SK-N-SH (cell line): ENCODE measurements around the gene RETREG2. TPM values are rescaled to one million over a fixed set of nuclear protein-coding genes. Genes with fewer than 3 reads are reported as not detected.

Experiments used
- CTCF ChIA-PET: fragments of 300-600, 350-600 bp; formaldehyde crosslinking; extraction: SDS; loops from one replicate; lab custom pipeline; 2021; lab: Yijun Ruan, JAX
- POLR2A ChIA-PET: fragments of 350-600 bp; sonication (Branson Sonifier 250); formaldehyde crosslinking; extraction: SDS; loops from one replicate; lab custom pipeline; 2020; ENCODE audit warnings: antibody characterized with exemption, inconsistent platforms; lab: Yijun Ruan, JAX
- DNase-seq: peaks from one replicate; pipeline ENCODE4 v3.0.0; 2012
- H2AFZ ChIP-seq: fragments of 200-600 bp; sonication (generic); 2 replicates; pipeline ENCODE4 v1.8.1; 2016; ENCODE audit warnings: antibody characterized with exemption, mild to moderate bottlenecking, low read depth
- H3F3A ChIP-seq: fragments of 200-600 bp; sonication (generic); replicated peaks from 2 replicates; pipeline ENCODE3; 2016; ENCODE audit warnings: antibody characterized with exemption, mild to moderate bottlenecking; ENCODE audit not compliant: insufficient read depth
- H3K27ac ChIP-seq, 2 experiments: fragments of 200-500 bp in 1 of 2; fragments of 200-600 bp in 1 of 2; sonication (Bioruptor generic) in 1 of 2; sonication (generic), shearing (Covaris generic) in 1 of 2; 2 replicates each; pipeline versions ENCODE4 v1.5.1 to v1.6.1; 2014 to 2016; ENCODE audit warnings: low read depth in 2 of 2, inconsistent platforms in 1 of 2, low read length in 1 of 2, mild to moderate bottlenecking in 1 of 2, mixed read lengths in 1 of 2
- H3K27me3 ChIP-seq: fragments of 200-600 bp; sonication (generic), shearing (Covaris generic); 2 replicates; pipeline ENCODE4 v1.6.1; 2016; ENCODE audit warnings: mixed run types; ENCODE audit not compliant: insufficient read depth
- H3K36me3 ChIP-seq, 2 experiments: fragments of 200-500 bp in 1 of 2; fragments of 200-600 bp in 1 of 2; sonication (Bioruptor generic) in 1 of 2; sonication (generic) in 1 of 2; replicated peaks in 1 of 2; 2 replicates each; pipeline versions ENCODE3 to v1.5.1; 2014 to 2016; ENCODE audit warnings: low read length in 1 of 2, mild to moderate bottlenecking in 1 of 2; ENCODE audit not compliant: insufficient read depth in 2 of 2, control insufficient read depth in 1 of 2
- H3K4me1 ChIP-seq, 2 experiments: fragments of 200-500 bp in 1 of 2; fragments of 200-600 bp in 1 of 2; sonication (Bioruptor generic) in 1 of 2; sonication (generic), shearing (Covaris generic) in 1 of 2; 2 replicates each; pipeline versions ENCODE4 v1.5.1 to v1.6.1; 2014 to 2016; ENCODE audit warnings: low read depth in 1 of 2, low read length in 1 of 2, mixed run types in 1 of 2; ENCODE audit not compliant: insufficient read depth in 2 of 2, control insufficient read depth in 1 of 2
- H3K4me2 ChIP-seq: fragments of 200-600 bp; sonication (generic), shearing (Covaris generic); 2 replicates; pipeline ENCODE4 v1.6.1; 2017; ENCODE audit warnings: mixed run types
- H3K4me3 ChIP-seq, 2 experiments: fragments of 200-500 bp in 1 of 2; fragments of 200-600 bp in 1 of 2; sonication (Bioruptor generic) in 1 of 2; sonication (generic), shearing (Covaris generic) in 1 of 2; 2 replicates each; pipeline versions ENCODE4 v1.5.1 to v1.8.1; 2014 to 2016; ENCODE audit warnings: low read depth in 2 of 2, inconsistent platforms in 1 of 2, low read length in 1 of 2, mild to moderate bottlenecking in 1 of 2, mixed read lengths in 1 of 2, moderate library complexity in 1 of 2
- H3K79me2 ChIP-seq: fragments of 200-600 bp; sonication (generic); 2 replicates; pipeline ENCODE4 v1.8.1; 2017; ENCODE audit warnings: mild to moderate bottlenecking; ENCODE audit not compliant: insufficient read depth
- H3K9ac ChIP-seq: fragments of 200-600 bp; sonication (generic); 2 replicates; pipeline ENCODE4 v1.6.1; 2017; ENCODE audit warnings: mixed run types
- H3K9me2 ChIP-seq: fragments of 200-600 bp; sonication (generic); 2 replicates; pipeline ENCODE4 v1.6.1; 2017; ENCODE audit warnings: mixed run types
- H3K9me3 ChIP-seq: fragments of 200-600 bp; sonication (generic); 2 replicates; pipeline ENCODE4 v1.6.1; 2017; ENCODE audit warnings: mixed run types, mild to moderate bottlenecking, moderate library complexity
- H4K20me1 ChIP-seq: fragments of 200-600 bp; sonication (generic); 2 replicates; pipeline ENCODE4 v1.6.1; 2017; ENCODE audit warnings: mild to moderate bottlenecking, mixed run types; ENCODE audit not compliant: insufficient read depth
- ELF1 ChIP-seq: IDR thresholded peaks from 2 replicates; pipeline ENCODE4 v1.4.0; 2012
- EP300 ChIP-seq, 2 experiments: IDR thresholded peaks; 2 replicates each; pipeline versions ENCODE4 v1.4.0 to v1.6.1; 2012; ENCODE audit warnings: borderline replicate concordance in 1 of 2, low read depth in 1 of 2, low read length in 1 of 2
- EZH2phosphoT487 ChIP-seq: fragments of 200-600 bp; sonication (generic); IDR thresholded peaks from 2 replicates; pipeline ENCODE4 v1.6.1; 2017; ENCODE audit warnings: low read depth, mixed run types, mild to moderate bottlenecking, antibody characterized with exemption, moderate library complexity, borderline replicate concordance
- FOSL2 ChIP-seq: IDR thresholded peaks from 2 replicates; pipeline ENCODE4 v1.4.0; 2012; ENCODE audit warnings: low read depth, mild to moderate bottlenecking, moderate library complexity, borderline replicate concordance
- FOXJ3 ChIP-seq: sonication (generic); formaldehyde crosslinking; IDR thresholded peaks from 2 replicates; pipeline ENCODE4 v1.5.1; 2020; ENCODE audit warnings: mild to moderate bottlenecking, missing genetic modification reagents
- FOXM1 ChIP-seq: IDR thresholded peaks from 2 replicates; pipeline ENCODE4 v1.4.0; 2012; ENCODE audit warnings: low read depth, mild to moderate bottlenecking
- GABPA ChIP-seq: IDR thresholded peaks from 2 replicates; pipeline ENCODE4 v1.4.0; 2012; ENCODE audit warnings: low read depth, mild to moderate bottlenecking
- GATA2 ChIP-seq: sonication (generic); formaldehyde crosslinking; IDR thresholded peaks from 2 replicates; pipeline ENCODE4 v1.5.0; 2020; ENCODE audit warnings: mild to moderate bottlenecking, missing genetic modification reagents
- JUND ChIP-seq: IDR thresholded peaks from 2 replicates; pipeline ENCODE4 v1.4.0; 2012
- POLR2AphosphoS5 ChIP-seq: IDR thresholded peaks from 2 replicates; pipeline ENCODE4 v1.6.1; 2012; ENCODE audit warnings: low read depth, low read length
- RAD21 ChIP-seq: IDR thresholded peaks from 2 replicates; pipeline ENCODE4 v1.6.1; 2012; ENCODE audit warnings: mild to moderate bottlenecking, low read length
- RCOR1 ChIP-seq: fragments of 150-350 bp; IDR thresholded peaks from 2 replicates; pipeline ENCODE4 v1.6.1; 2017; ENCODE audit warnings: antibody characterized with exemption, low read length
- RFX5 ChIP-seq: IDR thresholded peaks from 2 replicates; pipeline ENCODE4 v1.6.1; 2012; ENCODE audit warnings: mild to moderate bottlenecking, improper control_type of control experiment, low read length
- SIN3A ChIP-seq: IDR thresholded peaks from 2 replicates; pipeline ENCODE4 v1.6.1; 2012; ENCODE audit warnings: low read depth, mild to moderate bottlenecking, low read length, moderate library complexity, borderline replicate concordance
- TAF1 ChIP-seq: IDR thresholded peaks from 2 replicates; pipeline ENCODE4 v1.6.1; 2012; ENCODE audit warnings: low read depth, mild to moderate bottlenecking, low read length, moderate library complexity, borderline replicate concordance
- WGBS: methylation state at CpG from one replicate; pipeline ENCODE4 v1.1.6; 2017; ENCODE audit warnings: low lambda C conversion rate; 5-methylcytosine and 5-hydroxymethylcytosine counted together
- polyA plus RNA-seq, 3 experiments: library from polyadenylated mRNA; depleted of rRNA; stranded (reverse); fragments of >200 nt; gene quantifications; 2 replicates each; pipeline ENCODE4 v1.2.3, GENCODE V29; 2012
- TF ChIP-seq, protein P1 (sequence below): IDR thresholded peaks from 2 replicates; pipeline ENCODE4 v1.4.0; 2012; ENCODE audit warnings: low read depth
- TF ChIP-seq, protein P2 (sequence below): IDR thresholded peaks from 2 replicates; pipeline ENCODE4; 2012
- TF ChIP-seq, protein P3 (sequence below): IDR thresholded peaks from 2 replicates; pipeline ENCODE4 v1.4.0; 2012; ENCODE audit warnings: low read depth, borderline replicate concordance
- TF ChIP-seq, protein P4 (sequence below): IDR thresholded peaks from 2 replicates; pipeline ENCODE4 v1.6.1; 2012; ENCODE audit warnings: mild to moderate bottlenecking, low read depth, low read length, moderate library complexity

The RETREG2 gene
- polyA plus RNA-seq, 1 of the 3 experiments (the other 2 are of a cell fraction): 74.6 TPM

DNA sequence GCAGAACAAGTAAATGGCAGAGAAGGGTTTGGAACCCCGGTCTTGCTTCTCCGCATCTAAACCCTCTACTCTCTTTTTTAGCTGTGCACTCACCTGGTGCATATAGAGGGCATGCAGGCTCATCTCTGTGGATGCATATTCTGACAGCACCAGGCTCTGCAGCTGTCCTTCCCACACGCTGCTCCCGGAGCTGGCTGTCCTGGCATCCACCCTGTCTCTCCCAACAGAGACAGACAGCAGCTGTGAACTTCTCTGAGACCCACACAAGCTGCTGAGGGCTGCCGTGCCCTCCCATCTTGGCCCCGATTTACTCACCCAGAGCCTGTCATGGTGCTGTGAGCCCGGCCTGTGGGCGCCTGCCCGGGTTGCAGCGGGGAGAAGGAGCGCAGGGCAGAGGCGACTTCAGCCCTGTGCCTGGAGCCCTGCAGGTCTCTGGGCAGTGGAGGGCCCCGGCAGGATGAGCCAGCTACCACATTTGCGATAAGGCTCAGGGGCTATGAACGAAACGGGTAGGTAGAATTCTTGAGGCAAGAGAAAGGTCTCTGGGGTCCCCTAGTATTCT, 44.0 kb downstream of the RETREG2 start:
- Histone ChIP-seq H2AFZ (no peak overlapping the region), H3K9ac (no peak overlapping the region), H3K4me2 (no peak overlapping the region), H3K36me3 (peaks cover 8 to 46% of the 10 kb centered on the region in 2 experiments), H3F3A (peaks cover 27% of the 10 kb centered on the region), H3K27me3 (no peaks in the 10 kb centered on the region), H3K4me1 (peaks cover 5 to 19% of the 10 kb centered on the region in 2 experiments; a peak in 3 of 4 replicates), H3K9me3 (no peaks in the 10 kb centered on the region), H4K20me1 (no peaks in the 10 kb centered on the region), H3K9me2 (no peaks in the 10 kb centered on the region), H3K27ac (no peak overlapping the region), H3K79me2 (no peaks in the 10 kb centered on the region), H3K4me3 (no peak overlapping the region)
- 92% methylated on average over 15 of the region's 16 CpGs for WGBS
- TF ChIP-seq TAF1 (no peak), FOSL2 (no peak), FOXJ3 (CRISPR knock-in tag) (no peak), RCOR1 (no peak), EZH2phosphoT487 (no peak), POLR2AphosphoS5 (no peak), GABPA (no peak), SIN3A (no peak), GATA2 (CRISPR knock-in tag) (no peak), FOXM1 (no peak), ELF1 (no peak), JUND (no peak), EP300 (IDR thresholded peaks at IDR 0.05; ENCODE audit: borderline replicate concordance in 1 of 2, low read depth in 1 of 2, low read length in 1 of 2) (no peak), RAD21 (no peak), RFX5 (no peak)
- TF ChIP-seq, protein P1, sequence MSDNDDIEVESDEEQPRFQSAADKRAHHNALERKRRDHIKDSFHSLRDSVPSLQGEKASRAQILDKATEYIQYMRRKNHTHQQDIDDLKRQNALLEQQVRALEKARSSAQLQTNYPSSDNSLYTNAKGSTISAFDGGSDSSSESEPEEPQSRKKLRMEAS: no peak
- TF ChIP-seq, protein P2, sequence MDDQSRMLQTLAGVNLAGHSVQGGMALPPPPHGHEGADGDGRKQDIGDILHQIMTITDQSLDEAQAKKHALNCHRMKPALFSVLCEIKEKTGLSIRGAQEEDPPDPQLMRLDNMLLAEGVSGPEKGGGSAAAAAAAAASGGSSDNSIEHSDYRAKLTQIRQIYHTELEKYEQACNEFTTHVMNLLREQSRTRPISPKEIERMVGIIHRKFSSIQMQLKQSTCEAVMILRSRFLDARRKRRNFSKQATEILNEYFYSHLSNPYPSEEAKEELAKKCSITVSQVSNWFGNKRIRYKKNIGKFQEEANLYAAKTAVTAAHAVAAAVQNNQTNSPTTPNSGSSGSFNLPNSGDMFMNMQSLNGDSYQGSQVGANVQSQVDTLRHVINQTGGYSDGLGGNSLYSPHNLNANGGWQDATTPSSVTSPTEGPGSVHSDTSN: no peak
- TF ChIP-seq, protein P3, sequence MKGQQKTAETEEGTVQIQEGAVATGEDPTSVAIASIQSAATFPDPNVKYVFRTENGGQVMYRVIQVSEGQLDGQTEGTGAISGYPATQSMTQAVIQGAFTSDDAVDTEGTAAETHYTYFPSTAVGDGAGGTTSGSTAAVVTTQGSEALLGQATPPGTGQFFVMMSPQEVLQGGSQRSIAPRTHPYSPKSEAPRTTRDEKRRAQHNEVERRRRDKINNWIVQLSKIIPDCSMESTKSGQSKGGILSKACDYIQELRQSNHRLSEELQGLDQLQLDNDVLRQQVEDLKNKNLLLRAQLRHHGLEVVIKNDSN: no peak
- TF ChIP-seq, protein P4, sequence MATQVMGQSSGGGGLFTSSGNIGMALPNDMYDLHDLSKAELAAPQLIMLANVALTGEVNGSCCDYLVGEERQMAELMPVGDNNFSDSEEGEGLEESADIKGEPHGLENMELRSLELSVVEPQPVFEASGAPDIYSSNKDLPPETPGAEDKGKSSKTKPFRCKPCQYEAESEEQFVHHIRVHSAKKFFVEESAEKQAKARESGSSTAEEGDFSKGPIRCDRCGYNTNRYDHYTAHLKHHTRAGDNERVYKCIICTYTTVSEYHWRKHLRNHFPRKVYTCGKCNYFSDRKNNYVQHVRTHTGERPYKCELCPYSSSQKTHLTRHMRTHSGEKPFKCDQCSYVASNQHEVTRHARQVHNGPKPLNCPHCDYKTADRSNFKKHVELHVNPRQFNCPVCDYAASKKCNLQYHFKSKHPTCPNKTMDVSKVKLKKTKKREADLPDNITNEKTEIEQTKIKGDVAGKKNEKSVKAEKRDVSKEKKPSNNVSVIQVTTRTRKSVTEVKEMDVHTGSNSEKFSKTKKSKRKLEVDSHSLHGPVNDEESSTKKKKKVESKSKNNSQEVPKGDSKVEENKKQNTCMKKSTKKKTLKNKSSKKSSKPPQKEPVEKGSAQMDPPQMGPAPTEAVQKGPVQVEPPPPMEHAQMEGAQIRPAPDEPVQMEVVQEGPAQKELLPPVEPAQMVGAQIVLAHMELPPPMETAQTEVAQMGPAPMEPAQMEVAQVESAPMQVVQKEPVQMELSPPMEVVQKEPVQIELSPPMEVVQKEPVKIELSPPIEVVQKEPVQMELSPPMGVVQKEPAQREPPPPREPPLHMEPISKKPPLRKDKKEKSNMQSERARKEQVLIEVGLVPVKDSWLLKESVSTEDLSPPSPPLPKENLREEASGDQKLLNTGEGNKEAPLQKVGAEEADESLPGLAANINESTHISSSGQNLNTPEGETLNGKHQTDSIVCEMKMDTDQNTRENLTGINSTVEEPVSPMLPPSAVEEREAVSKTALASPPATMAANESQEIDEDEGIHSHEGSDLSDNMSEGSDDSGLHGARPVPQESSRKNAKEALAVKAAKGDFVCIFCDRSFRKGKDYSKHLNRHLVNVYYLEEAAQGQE: no peak
- no peak for DNase-seq
- ChIA-PET CTCF (interaction anchor here (0.6 to 1.5 kb wide), 7 partner anchors 14 to 102 kb away, joined by 3 to 5 read pairs (median 4); no protein-coding TSS in a partner anchor), POLR2A (no interaction called here)
